Lower leg skin (tissue), 4 donors: ENCODE results near the gene STX4. TPM values are rescaled to one million over a fixed set of nuclear protein-coding genes. Genes with fewer than 3 reads are reported as not detected.

ENCODE experiments used
- DNase-seq, 2 donors: peaks; one replicate each; pipeline ENCODE4 v3.0.0-alpha.2; 2019; ENCODE audit warnings: low spot score in 2 of 2
- H3K4me3 ChIP-seq: fragments of 200-600 bp; sonication (generic); 2 replicates; pipeline ENCODE4 v1.5.1; 2017; ENCODE audit warnings: mild to moderate bottlenecking, low read depth; ENCODE audit not compliant: poor library complexity, severe bottlenecking
- POLR2A ChIP-seq, 2 donors: fragments of 450-650 bp; IDR thresholded peaks; one replicate each; pipeline ENCODE4 v1.6.1; 2016 to 2017; ENCODE audit warnings: antibody characterized with exemption in 2 of 2, mild to moderate bottlenecking in 1 of 2, moderate library complexity in 1 of 2
- WGBS, 2 donors: methylation state at CpG; one replicate each; pipeline ENCODE4 v1.1.5; 2018; 5-methylcytosine and 5-hydroxymethylcytosine counted together
- intact Hi-C: fragments of 100-400 bp; cut with DNase I; formaldehyde crosslinking; loops from one replicate; pipeline ENCODE4 v1.15.0; 2023; ENCODE audit warnings: low total_unique reads
- total RNA-seq, 4 donors: library from RNA; depleted of rRNA; stranded (reverse); fragments of >200 nt; gene quantifications; one replicate each; pipeline ENCODE4 v1.1.0, GENCODE V29; 2016
- TF ChIP-seq, protein P1 (sequence below), 3 donors: fragments of 450-650 bp; IDR thresholded peaks; one replicate each; pipeline ENCODE4 v1.5.1; 2016; ENCODE audit warnings: antibody characterized with exemption in 3 of 3, mild to moderate bottlenecking in 3 of 3, moderate library complexity in 2 of 3

The STX4 gene
- total RNA-seq, 4 donors from 2014 or later, result 38.7 to 53.1 (median 46.4) TPM

DNA sequence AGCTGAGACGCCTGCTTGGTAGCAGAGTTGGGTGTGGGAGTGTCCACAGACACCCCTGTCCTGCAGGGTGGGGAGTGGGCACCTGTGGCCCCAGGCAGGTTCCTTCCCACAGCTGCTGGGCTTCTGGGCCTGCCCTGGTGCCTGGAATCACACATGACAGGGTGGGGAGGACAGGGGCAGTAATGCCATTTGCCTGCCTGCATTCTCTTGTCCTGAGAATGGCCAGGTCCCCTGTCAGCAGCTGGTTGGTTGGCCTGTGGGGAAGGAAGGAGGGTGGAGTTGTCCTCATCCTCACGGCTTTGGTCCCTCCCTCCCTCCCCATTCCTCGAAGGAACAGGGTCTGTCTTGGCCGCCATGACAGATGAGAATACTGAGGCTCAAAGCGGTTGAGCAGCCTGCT, 50.2 kb downstream of the STX4 start:
- 71 to 76% methylated on average over 5 of the region's 5 CpGs for WGBS, 2 donors
- TF ChIP-seq POLR2A (IDR thresholded peaks at IDR 0.05), result no peak
- TF ChIP-seq, protein P1, sequence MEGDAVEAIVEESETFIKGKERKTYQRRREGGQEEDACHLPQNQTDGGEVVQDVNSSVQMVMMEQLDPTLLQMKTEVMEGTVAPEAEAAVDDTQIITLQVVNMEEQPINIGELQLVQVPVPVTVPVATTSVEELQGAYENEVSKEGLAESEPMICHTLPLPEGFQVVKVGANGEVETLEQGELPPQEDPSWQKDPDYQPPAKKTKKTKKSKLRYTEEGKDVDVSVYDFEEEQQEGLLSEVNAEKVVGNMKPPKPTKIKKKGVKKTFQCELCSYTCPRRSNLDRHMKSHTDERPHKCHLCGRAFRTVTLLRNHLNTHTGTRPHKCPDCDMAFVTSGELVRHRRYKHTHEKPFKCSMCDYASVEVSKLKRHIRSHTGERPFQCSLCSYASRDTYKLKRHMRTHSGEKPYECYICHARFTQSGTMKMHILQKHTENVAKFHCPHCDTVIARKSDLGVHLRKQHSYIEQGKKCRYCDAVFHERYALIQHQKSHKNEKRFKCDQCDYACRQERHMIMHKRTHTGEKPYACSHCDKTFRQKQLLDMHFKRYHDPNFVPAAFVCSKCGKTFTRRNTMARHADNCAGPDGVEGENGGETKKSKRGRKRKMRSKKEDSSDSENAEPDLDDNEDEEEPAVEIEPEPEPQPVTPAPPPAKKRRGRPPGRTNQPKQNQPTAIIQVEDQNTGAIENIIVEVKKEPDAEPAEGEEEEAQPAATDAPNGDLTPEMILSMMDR (IDR thresholded peaks at IDR 0.05), result no peak
- no peak for DNase-seq
- no peak overlapping the region for H3K4me3 ChIP-seq
- intact Hi-C loops, result no loop called here

DNA sequence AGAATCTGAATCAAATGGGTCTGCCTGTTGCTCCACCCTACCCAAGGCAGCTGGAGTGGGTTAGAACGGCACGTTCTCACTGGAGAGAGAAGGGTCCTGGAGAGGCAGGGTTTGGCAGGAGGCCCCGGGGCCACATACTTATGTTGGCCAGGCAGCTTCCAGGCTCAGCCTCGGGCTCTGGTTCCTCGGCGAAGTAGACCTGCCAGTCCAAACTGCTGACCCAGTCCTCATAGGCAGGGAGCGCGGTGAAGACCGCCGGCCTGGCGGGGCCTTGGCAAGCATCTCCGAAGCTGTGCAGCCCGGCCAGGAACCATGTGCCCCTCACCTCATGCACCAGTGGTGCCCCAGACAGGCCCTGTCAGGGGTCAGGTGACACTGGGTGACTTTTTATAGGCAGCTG, 50.6 kb downstream of the STX4 start:
- DNase-seq, result no peak

DNA sequence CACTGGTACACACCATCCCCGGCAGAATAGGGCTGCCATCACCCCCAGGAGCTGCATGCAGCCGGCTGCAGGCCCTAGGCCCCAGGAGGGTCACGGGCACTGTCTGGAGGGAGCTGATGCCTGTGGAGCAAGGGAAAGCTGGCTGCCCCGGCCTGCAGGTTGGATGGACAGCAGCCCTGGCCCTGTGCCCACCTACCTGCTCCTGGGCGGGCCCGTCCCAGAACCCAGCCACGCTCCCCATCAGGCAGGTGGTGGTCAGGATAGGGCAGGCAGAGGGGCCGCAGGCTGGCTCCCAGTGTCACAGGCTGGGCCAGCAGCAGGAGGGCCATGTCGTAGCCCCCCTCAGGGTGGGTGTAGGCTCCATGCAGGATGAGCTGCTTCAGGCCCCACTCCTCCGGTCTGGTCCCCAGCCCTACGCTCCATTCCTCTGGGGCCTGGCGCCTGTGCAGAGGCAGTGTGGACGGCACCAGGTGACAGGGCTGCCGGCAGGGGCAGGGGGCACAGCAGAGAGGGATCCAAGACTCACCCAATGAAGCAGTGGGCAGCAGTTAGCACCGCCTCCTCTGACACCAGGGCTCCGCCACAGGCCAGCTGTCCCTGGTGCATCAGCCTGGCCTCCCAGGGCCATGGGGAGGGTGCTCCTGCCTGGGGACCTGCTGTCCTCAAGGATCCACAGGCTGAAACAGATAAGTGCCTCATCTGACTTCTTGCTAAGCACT, 51.4 kb downstream of the STX4 start:
- intact Hi-C loops, result no loop called here
- DNase-seq, result no peak
- no peak overlapping the region for H3K4me3 ChIP-seq
- WGBS, 2 donors, result 83 to 93% methylated on average over 15 to 16 of the region's 16 CpGs
- TF ChIP-seq POLR2A (IDR thresholded peaks at IDR 0.05), result no peak
- TF ChIP-seq, protein P1 (IDR thresholded peaks at IDR 0.05), result no peak

More for the DNA sequence above, 50.6 kb downstream of the STX4 start:
- H3K4me3 ChIP-seq, result no peak overlapping the region
- WGBS, 2 donors, result 86 to 88% methylated on average over 13 of the region's 13 CpGs
- intact Hi-C loops, result no loop called here
- TF ChIP-seq, protein P1 (IDR thresholded peaks at IDR 0.05), result no peak
- TF ChIP-seq POLR2A (IDR thresholded peaks at IDR 0.05), result no peak

DNA sequence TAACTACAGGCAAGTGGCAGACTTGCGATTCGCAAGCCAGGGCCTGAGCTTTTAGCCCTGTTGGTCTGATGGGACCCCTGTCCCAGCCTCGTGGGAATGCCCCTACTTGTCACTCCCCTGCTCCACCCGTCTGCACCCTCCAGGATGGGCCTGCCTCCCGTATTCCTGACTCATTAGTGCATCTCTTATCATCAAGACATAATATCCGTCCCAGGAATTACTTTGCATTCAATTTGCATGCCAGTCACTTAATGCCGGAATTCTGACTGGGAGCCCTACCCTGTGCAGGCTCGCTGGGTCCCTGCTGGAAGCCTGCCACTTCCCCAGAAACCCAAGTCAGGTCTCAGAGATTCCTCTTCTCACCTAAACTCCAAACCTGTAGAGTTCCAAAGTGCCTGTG, 52.1 kb downstream of the STX4 start:
- TF ChIP-seq POLR2A (IDR thresholded peaks at IDR 0.05), result no peak
- TF ChIP-seq, protein P1 (IDR thresholded peaks at IDR 0.05), result no peak
- intact Hi-C loops, result no loop called here
- no peak for DNase-seq
- no peak overlapping the region for H3K4me3 ChIP-seq
- WGBS, 2 donors, result 50 to 53% methylated on average over 8 of the region's 8 CpGs

DNA sequence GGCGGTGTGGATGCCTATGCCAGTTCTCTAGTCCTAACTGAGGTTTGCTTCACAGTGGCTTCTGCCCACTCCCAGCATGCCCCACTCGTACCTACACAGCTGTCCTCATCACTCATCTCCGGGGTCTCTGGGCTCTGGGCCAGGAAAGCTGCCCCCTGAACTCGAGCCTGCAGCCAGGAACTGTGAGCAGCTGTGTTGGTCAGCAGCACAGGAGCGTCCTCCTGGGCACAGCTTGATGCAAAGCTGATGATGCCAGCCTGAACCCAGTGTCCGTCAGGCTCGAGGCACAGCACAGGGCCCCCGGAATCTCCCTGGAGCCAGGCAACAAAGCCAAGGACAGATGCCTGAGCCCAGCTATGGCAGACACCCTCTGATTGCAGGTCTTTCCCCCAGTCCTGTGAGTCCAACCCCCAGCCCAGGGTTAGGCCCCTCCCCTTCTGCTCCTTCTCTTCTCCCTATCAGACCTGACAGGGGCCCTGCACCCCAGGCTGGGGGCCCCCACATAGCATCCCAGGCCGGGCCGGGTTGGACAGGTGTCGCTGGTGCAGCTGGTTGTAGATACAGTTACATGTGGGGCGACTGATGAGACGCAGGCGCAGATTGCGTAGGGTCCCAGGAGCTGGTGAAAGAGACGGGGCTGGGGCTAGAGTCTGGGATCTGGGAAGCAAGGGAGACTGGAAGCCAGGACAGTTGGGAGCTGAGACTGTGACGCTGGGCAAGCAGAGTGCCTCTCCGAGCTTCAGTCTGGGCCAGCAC, 52.7 kb downstream of the STX4 start:
- TF ChIP-seq POLR2A (IDR thresholded peaks at IDR 0.05), result no peak
- TF ChIP-seq, protein P1 (IDR thresholded peaks at IDR 0.05), result no peak
- no peak for DNase-seq
- intact Hi-C loops, result no loop called here
- no peak overlapping the region for H3K4me3 ChIP-seq
- WGBS, 2 donors, result 83 to 91% methylated on average over 18 of the region's 18 CpGs
